GM10266 (cell line): Measurements from ENCODE around the gene DCP1A.

Experiments
- DNase-seq: peaks from one replicate; pipeline ENCODE4 v3.0.0; 2012; ENCODE audit errors: extremely low spot score
- TF ChIP-seq, protein P1 (sequence below): IDR thresholded peaks from 2 replicates; pipeline ENCODE4 v1.5.1; 2012; ENCODE audit warnings: mild to moderate bottlenecking, low read depth; ENCODE audit not compliant: control insufficient read depth, insufficient read depth; ENCODE audit errors: missing control alignments

DCP1A gene

DNA sequence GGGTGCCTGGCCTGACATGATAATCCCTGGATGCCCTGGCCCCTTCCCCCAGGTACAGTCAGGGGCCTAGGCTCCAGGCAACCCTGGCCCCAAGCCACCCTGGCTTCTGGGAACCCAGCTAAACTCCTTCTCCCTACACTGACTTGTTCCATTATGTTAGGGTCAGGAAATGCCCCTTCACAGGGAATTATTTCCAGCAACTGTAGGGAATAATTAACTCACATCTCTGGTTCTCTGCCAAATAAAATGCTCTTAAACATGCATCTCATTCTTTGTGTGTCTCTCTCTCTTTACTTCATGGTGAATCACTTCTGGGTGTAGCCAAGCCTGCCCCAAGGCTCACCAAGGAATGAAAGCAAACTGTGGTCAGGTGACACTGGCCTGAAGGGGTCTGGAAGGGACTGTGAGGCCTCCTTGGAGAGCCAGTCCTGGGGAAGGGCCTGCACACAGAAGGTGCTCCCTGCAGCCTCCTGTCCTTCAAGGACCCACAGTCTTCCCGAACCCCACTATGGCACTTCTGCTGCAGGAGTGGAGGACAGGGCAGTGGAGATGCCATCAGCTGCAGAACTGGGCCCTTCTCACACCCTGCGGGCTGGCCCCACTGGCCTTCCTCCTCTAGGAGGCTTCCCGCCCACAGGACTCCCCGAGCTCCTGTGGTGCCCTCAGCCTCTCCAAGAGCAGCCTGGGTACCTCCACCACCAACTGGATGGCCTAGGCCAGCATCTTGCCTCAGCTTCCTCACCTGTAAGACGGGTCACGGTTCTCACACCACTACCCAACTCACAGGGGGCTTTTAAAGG is 109.1 kb downstream of the DCP1A start:
- no peak for DNase-seq
- TF ChIP-seq, protein P1, sequence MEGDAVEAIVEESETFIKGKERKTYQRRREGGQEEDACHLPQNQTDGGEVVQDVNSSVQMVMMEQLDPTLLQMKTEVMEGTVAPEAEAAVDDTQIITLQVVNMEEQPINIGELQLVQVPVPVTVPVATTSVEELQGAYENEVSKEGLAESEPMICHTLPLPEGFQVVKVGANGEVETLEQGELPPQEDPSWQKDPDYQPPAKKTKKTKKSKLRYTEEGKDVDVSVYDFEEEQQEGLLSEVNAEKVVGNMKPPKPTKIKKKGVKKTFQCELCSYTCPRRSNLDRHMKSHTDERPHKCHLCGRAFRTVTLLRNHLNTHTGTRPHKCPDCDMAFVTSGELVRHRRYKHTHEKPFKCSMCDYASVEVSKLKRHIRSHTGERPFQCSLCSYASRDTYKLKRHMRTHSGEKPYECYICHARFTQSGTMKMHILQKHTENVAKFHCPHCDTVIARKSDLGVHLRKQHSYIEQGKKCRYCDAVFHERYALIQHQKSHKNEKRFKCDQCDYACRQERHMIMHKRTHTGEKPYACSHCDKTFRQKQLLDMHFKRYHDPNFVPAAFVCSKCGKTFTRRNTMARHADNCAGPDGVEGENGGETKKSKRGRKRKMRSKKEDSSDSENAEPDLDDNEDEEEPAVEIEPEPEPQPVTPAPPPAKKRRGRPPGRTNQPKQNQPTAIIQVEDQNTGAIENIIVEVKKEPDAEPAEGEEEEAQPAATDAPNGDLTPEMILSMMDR: no peak

DNA sequence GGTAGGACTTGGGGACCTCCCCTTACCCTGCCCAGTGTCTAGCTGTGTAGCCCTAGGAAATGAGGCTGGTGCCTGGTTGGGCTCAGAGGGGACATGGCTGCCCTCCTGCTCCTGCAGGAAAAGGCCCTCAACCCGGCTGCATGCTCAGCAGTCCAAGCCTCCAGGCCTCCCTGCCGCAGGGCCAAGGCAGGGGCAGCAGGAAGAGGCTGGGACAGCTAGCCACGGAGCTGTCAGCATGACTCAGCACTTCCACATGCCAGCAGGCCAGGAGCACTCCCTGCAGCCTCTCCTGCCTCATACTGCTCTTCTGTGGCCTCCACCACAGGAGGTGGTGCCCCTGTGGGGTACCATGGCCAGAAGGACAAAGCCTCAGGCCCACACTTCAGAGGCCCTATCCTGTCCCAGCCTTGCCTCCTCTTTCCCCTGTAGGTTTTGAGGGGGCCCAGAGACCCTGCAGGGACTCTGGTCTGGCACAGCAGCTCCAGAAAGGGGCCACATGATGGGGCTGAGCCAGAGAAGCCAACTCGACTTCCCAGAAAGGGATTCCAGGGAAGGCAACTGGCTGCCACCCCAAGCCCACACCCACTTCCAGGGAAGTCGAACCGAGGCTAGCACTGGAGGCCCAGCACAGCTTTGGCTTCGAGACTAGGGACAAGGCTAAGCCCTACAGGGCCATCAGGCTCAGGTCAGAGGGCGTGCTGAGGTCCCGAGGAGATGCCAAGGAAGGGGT is 111.1 kb downstream of the DCP1A start:
- no peak for DNase-seq
- TF ChIP-seq, protein P1: no peak

DNA sequence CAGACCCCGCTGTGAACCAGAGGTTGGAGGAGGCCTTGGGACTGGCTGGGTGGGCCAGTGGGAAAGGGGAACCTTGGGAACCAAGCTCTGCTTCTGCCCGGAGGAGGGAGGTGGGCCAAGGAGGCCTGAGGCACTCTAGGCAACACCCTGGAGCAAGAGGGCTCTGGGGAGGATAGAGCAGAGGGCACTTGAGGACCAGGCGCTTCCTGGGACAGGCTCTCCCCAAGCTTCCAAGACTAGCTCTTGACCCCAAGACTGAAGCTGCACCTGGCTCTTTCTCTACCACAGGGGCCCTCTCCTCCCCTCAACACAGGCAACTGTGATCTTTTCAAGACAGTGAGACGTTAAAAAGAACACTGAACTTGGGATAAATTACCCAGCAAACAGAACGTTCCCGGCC is 111.8 kb downstream of the DCP1A start:
- no peak for DNase-seq
- TF ChIP-seq, protein P1: no peak

DNA sequence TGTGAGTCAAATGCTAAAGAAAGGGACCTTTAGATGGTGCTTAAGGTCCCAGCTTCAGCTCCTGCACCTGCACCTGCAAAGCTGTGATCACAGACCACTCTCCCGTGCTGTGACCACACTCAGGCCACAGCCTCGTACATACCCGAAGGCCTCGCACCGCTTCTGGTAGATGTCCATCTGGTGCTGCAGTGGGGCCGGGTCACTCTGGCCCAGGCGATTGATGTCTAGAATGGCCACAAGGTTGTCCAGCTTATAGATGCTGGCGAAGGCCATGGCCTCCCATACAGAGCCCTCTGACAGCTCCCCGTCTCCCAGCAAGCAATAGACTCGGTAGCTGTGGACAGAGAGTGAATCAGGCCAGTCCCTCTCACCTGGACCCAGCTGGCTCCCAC is 112.5 kb downstream of the DCP1A start:
- TF ChIP-seq, protein P1: no peak
- no peak for DNase-seq

DNA sequence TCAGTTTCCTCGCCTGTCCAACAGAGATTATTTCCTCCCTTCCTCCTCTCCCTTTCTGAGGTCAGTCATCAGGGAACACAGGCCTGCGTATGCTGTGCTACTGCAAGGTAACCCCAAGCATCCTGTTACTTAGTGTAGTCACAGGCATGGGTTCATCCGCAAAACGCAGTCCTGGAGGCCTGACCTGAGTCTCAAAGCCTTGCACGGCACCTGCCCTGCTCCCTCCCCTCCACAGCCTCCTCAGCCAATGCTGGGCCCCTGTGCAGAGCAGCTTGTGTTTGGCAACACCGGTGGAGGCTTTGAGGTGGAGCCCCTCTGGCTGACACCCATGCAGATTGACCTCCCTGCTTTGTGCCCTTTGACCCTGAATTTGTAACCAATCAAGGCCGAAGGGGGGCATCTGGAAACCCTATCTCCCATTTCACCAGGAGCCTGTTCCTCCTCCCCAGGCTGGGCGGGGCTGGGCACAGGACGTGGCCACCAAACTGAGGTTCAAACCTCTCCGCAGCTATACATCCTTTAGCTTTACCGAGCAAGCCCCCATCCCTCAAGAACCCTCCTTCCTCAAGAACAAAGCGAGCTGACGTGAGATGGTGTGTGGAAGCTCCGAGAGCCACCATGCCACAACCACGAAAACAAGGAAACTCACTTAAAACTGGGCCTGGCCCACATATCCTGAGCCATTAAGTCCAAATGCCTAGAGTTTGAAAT is 113.1 kb downstream of the DCP1A start:
- DNase-seq: no peak
- TF ChIP-seq, protein P1: no peak
